Activated CD8-positive, alpha-beta T cell treated with anti-CD3 and anti-CD28 coated beads for 36 hours (primary cell): ENCODE data around the gene EVC. TPM values are rescaled to one million over a fixed set of nuclear protein-coding genes. Genes with fewer than 3 reads are reported as not detected.

Experiments used
- ATAC-seq: fragments of 200-7000 bp; cut with Tn5 transposase; one replicate; pipeline ENCODE4 v1.10.0; 2021; ENCODE audit warnings: mild to moderate bottlenecking, moderate library complexity
- CTCF ChIA-PET: fragments of 350-600 bp; sonication (Branson Sonifier 250); formaldehyde crosslinking; loops from one replicate; lab custom pipeline; 2021; ENCODE audit warnings: antibody characterized with exemption; lab: Charles Lee
- POLR2A ChIA-PET: fragments of 350-600 bp; sonication (Branson Sonifier 250); formaldehyde crosslinking; loops from one replicate; lab custom pipeline; 2021; ENCODE audit warnings: antibody characterized with exemption; lab: Charles Lee
- DNase-seq: peaks from one replicate; pipeline ENCODE4 v3.0.0-alpha.2; 2020
- H3K27ac Mint-ChIP-seq: one replicate; pipeline ENCODE4 v1.8.0; 2021; ENCODE audit warnings: mild to moderate bottlenecking, mixed read lengths
- H3K27me3 Mint-ChIP-seq: one replicate; pipeline ENCODE4 v1.8.0; 2021; ENCODE audit warnings: mixed read lengths
- H3K36me3 Mint-ChIP-seq: one replicate; pipeline ENCODE4 v1.8.0; 2021; ENCODE audit warnings: low read depth, mixed read lengths
- H3K4me1 Mint-ChIP-seq: one replicate; pipeline ENCODE4 v1.8.0; 2021; ENCODE audit warnings: low read depth, mixed read lengths
- H3K4me3 Mint-ChIP-seq: one replicate; pipeline ENCODE4 v1.8.0; 2021; ENCODE audit warnings: mild to moderate bottlenecking, moderate library complexity, mixed read lengths
- H3K9me3 Mint-ChIP-seq: one replicate; pipeline ENCODE4 v1.8.0; 2021; ENCODE audit warnings: mixed read lengths
- intact Hi-C: fragments of 100-400 bp; cut with micrococcal nuclease; formaldehyde crosslinking; loops from one replicate; pipeline ENCODE4 v1.10.0; 2022
- total RNA-seq, 2 experiments: library from RNA; stranded (reverse); gene quantifications; one replicate each; pipeline ENCODE4 v1.2.3, GENCODE V29; 2021
- TF ChIP-seq, protein P1 (sequence below): fragments of 200-600 bp; IDR thresholded peaks from one replicate; pipeline ENCODE4 v1.8.0; 2022; ENCODE audit warnings: antibody characterized with exemption, mild to moderate bottlenecking

The EVC gene
- total RNA-seq, 2 experiments from 2014 or later = 2.0 to 2.5 TPM

DNA sequence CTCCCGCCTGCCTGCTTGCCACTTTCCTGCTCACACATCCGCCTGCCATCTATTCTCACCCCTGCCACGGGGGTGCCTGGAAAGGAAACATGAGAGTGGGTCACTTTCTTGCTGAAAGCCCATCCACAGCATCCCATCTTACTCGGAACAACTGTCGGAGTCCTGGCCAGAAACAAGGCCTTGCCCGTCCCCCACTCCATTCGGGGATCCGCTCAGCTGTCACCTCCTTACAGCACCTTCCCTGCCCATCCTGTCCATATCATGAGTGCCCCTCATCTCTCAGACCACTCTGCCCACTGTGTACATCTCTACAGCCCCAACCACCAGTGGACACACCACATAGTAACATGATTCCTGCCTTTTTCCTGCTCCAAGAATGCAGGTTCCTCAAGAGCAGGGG is 9.0 kb upstream of the EVC start:
- peaks cover 1% of the 10 kb centered on the region for H3K4me1 Mint-ChIP-seq
- H3K36me3 Mint-ChIP-seq = no peaks in the 10 kb centered on the region
- no peak for DNase-seq
- no peak overlapping the region for H3K27ac Mint-ChIP-seq
- ChIA-PET POLR2A (no interaction called here), CTCF (no interaction called here)
- intact Hi-C loops = no loop called here
- H3K4me3 Mint-ChIP-seq = no peak overlapping the region
- H3K9me3 Mint-ChIP-seq = peaks cover 4% of the 10 kb centered on the region
- TF ChIP-seq, protein P1, sequence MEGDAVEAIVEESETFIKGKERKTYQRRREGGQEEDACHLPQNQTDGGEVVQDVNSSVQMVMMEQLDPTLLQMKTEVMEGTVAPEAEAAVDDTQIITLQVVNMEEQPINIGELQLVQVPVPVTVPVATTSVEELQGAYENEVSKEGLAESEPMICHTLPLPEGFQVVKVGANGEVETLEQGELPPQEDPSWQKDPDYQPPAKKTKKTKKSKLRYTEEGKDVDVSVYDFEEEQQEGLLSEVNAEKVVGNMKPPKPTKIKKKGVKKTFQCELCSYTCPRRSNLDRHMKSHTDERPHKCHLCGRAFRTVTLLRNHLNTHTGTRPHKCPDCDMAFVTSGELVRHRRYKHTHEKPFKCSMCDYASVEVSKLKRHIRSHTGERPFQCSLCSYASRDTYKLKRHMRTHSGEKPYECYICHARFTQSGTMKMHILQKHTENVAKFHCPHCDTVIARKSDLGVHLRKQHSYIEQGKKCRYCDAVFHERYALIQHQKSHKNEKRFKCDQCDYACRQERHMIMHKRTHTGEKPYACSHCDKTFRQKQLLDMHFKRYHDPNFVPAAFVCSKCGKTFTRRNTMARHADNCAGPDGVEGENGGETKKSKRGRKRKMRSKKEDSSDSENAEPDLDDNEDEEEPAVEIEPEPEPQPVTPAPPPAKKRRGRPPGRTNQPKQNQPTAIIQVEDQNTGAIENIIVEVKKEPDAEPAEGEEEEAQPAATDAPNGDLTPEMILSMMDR = no peak
- no peak for ATAC-seq
- peaks cover 7% of the 10 kb centered on the region for H3K27me3 Mint-ChIP-seq

DNA sequence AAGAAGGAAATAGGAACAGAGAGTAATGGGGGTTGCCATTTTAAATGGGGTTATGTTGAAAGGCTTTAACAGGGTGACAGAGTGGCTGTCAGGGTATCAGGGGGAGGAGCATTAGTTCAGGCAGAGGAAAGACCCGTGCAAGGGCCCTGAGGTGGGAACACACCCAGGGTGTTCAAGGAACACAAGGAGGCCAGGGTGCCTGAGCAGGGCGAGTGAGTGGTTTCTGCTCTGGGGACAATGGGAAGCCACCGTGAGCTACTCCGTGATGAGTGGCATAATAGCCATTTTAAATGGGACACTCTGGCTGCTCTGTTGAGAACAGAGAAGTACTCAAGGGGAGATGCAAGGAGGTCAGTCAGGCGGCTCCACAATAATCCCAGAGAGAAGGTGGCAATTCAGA is 7.2 kb upstream of the EVC start:
- no peak for ATAC-seq
- CTCF ChIA-PET = no interaction called here
- DNase-seq = no peak
- Mint-ChIP-seq H3K4me3 (no peak overlapping the region), H3K9me3 (peaks cover 4% of the 10 kb centered on the region), H3K27ac (no peak overlapping the region), H3K27me3 (peaks cover 20% of the 10 kb centered on the region), H3K4me1 (peaks cover 10% of the 10 kb centered on the region), H3K36me3 (no peaks in the 10 kb centered on the region)
- intact Hi-C loops = no loop called here
- POLR2A ChIA-PET = no interaction called here
- TF ChIP-seq, protein P1 = no peak

DNA sequence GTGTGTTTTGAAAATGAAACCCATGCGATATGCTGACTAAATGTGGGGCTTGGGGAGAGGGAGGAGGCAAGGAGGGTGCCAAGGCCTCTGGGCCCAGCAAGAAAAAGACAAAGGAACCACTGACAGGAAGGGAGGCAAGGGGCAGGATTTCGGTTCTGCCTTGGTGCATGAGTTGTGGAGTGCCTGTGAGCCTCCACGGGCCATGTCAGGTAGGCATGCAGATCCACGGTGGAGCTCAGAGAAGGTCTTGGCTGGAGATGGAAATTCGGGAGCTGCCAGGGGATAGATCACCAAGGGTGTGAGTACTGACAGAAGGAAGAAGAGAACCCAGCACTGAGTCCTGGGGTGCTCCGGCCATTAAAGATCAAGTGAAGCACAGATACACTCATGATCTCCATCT is 6.7 kb upstream of the EVC start:
- peaks cover 4% of the 10 kb centered on the region for H3K9me3 Mint-ChIP-seq
- DNase-seq (no peak), ATAC-seq (no peak)
- no peak overlapping the region for H3K4me3 Mint-ChIP-seq
- no peaks in the 10 kb centered on the region for H3K36me3 Mint-ChIP-seq
- POLR2A ChIA-PET = no interaction called here
- H3K27ac Mint-ChIP-seq = no peak overlapping the region
- peaks cover 10% of the 10 kb centered on the region for H3K4me1 Mint-ChIP-seq
- TF ChIP-seq, protein P1 = no peak
- intact Hi-C loops = no loop called here
- CTCF ChIA-PET = no interaction called here
- peaks cover 21% of the 10 kb centered on the region for H3K27me3 Mint-ChIP-seq

DNA sequence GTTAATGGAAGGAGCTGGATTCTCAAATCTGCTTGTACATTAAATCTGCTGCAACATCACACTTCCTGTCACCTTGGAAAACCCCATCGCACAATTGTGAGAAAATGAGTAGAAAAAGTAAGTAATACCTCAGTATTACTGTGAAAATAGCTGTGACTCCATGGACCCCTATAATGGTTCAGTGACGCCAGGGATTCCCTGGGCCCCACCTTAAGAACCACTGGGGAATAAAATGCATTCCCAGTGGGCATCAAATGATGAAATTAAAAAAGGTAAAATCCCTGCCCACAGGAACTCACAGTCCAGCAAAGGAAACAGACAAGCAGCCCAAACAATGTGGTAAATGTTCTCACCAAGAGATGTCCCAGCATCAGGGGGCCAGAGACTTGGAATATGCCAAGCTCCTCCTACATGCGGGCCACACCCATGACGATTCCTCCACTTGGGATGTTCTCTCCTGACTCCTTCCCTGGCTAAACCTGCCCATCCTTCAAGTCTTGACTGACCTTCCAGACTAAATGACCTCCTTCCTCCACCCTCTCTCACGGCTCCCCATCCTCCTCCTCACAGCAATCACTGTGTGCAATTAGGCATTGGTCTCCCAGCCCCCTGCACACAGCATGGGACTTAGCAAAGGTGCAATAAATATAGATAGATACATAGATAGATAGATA is 5.2 kb upstream of the EVC start:
- ATAC-seq (no peak), DNase-seq (no peak)
- intact Hi-C loops = no loop called here
- TF ChIP-seq, protein P1 = no peak
- no peak overlapping the region for H3K27ac Mint-ChIP-seq
- peaks cover 4% of the 10 kb centered on the region for H3K9me3 Mint-ChIP-seq
- no peak overlapping the region for H3K4me3 Mint-ChIP-seq
- no peaks in the 10 kb centered on the region for H3K36me3 Mint-ChIP-seq
- ChIA-PET CTCF (no interaction called here), POLR2A (interaction anchor here (0.7 kb wide), 1 partner anchor 69 kb away, joined by 3 read pairs; no protein-coding TSS in a partner anchor)
- peaks cover 31% of the 10 kb centered on the region for H3K27me3 Mint-ChIP-seq
- H3K4me1 Mint-ChIP-seq = peaks cover 14% of the 10 kb centered on the region

DNA sequence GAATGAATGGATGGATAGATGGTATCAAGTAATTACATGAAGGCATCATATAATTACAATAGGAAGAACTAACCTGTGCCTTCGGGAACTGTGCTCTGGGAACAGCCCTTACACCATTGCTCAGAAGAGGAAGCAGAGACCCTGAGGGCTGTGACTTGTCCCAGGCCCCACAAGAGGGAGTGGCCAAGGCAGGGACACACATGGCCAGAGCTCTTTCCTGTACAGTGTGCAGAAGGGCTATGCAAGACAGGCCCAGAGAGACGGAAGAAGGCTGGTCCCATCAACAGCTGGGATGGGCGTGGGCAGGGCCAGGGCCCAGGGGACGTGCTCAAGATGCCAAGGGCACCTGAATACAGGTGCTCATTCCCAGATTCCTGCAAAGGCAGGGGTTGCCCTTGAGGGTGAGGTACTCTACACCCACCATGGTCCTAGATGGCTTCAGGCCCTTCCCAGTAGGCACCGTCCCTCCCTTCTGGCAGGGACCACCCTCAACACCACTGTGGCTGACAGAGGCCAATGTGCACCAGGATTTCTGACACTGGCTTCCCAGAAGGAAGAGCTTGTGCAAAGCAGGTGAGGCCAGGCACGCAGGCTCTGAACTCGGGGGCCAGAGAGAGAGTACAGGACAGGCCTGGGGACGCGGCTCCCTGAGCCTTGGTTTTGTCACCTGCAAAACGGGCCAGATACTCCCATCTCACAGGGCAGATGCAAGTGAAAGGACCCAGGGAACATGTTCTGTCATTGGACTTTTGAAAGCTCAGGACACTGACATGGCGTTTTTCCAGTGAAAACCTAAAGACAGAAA is 4.3 kb upstream of the EVC start:
- Mint-ChIP-seq H3K27me3 (peaks cover 32% of the 10 kb centered on the region), H3K4me1 (peaks cover 15% of the 10 kb centered on the region), H3K9me3 (peaks cover 4% of the 10 kb centered on the region), H3K27ac (no peak overlapping the region), H3K4me3 (no peak overlapping the region), H3K36me3 (no peaks in the 10 kb centered on the region)
- DNase-seq (no peak), ATAC-seq (no peak)
- intact Hi-C loops = no loop called here
- CTCF ChIA-PET = no interaction called here
- TF ChIP-seq, protein P1 = no peak
- POLR2A ChIA-PET = interaction anchor here (0.6 kb wide), 1 partner anchor 29 kb away, joined by 3 read pairs; no protein-coding TSS in a partner anchor
